DND-41 (cell line): Measurements from ENCODE around the gene KIF24.

Experiments
- ATAC-seq: fragments of 200-7000 bp; cut with Tn5 transposase; 3 replicates; pipeline ENCODE4 v1.9.1; 2021; ENCODE audit warnings: low read depth; ENCODE audit not compliant: insufficient read depth
- DNase-seq: peaks from one replicate; pipeline ENCODE4 v3.0.0-alpha.2; 2020
- H2AFZ ChIP-seq: 2 replicates; pipeline ENCODE4 v1.6.0; 2012; ENCODE audit warnings: low read depth, low read length
- H3K27ac ChIP-seq: 2 replicates; pipeline ENCODE4 v1.5.1; 2012; ENCODE audit warnings: low read length, inconsistent platforms
- H3K27me3 ChIP-seq: fragments of 200-600 bp; sonication (generic); 2 replicates; pipeline ENCODE4 v1.6.0; 2012; ENCODE audit warnings: low read length, mild to moderate bottlenecking, inconsistent platforms; ENCODE audit not compliant: insufficient read depth, poor library complexity
- H3K36me3 ChIP-seq: 2 replicates; pipeline ENCODE4 v1.5.1; 2012; ENCODE audit warnings: low read length, inconsistent platforms; ENCODE audit not compliant: insufficient read depth
- H3K4me1 ChIP-seq: 2 replicates; pipeline ENCODE4 v1.5.1; 2012; ENCODE audit warnings: mild to moderate bottlenecking, low read length; ENCODE audit not compliant: insufficient read depth
- H3K4me2 ChIP-seq: 2 replicates; pipeline ENCODE4 v1.6.0; 2012; ENCODE audit warnings: mild to moderate bottlenecking, moderate library complexity, low read length, inconsistent platforms; ENCODE audit not compliant: insufficient read depth
- H3K4me3 ChIP-seq, 2 experiments: fragments of 200-600 bp in 1 of 2; shearing (Covaris generic) in 1 of 2; 2 replicates each; pipeline ENCODE4 v1.5.1; 2012 to 2016; ENCODE audit warnings: inconsistent platforms in 2 of 2, low read length in 2 of 2, mild to moderate bottlenecking in 2 of 2, low read depth in 1 of 2, moderate library complexity in 1 of 2
- H3K79me2 ChIP-seq: 2 replicates; pipeline ENCODE4 v1.6.0; 2012; ENCODE audit warnings: low read length, inconsistent platforms; ENCODE audit not compliant: insufficient read depth
- H3K9ac ChIP-seq: 2 replicates; pipeline ENCODE4 v1.6.0; 2012; ENCODE audit warnings: low read depth, mild to moderate bottlenecking, inconsistent platforms, low read length, moderate library complexity
- H3K9me3 ChIP-seq: 2 replicates; pipeline ENCODE4 v1.5.1; 2012; ENCODE audit warnings: low read length, moderate library complexity, mild to moderate bottlenecking, inconsistent platforms; ENCODE audit not compliant: insufficient read depth, severe bottlenecking
- H4K20me1 ChIP-seq: 2 replicates; pipeline ENCODE4 v1.6.0; 2012; ENCODE audit warnings: low read length; ENCODE audit not compliant: insufficient read depth
- CTCF ChIP-seq: IDR thresholded peaks from 2 replicates; pipeline ENCODE4 v1.5.1; 2012; ENCODE audit warnings: borderline replicate concordance, low read length, moderate library complexity, mild to moderate bottlenecking; ENCODE audit not compliant: poor library complexity, severe bottlenecking; ENCODE audit errors: extremely low read depth
- EZH2 ChIP-seq: IDR thresholded peaks from 3 replicates; pipeline ENCODE4 v1.6.1; 2012; ENCODE audit warnings: borderline replicate concordance, low read depth, mild to moderate bottlenecking, moderate library complexity, low read length, inconsistent platforms; ENCODE audit not compliant: severe bottlenecking

Gene KIF24

GRCh38 chr9:34374339-34374738, 45.3 kb upstream of the KIF24 start:
- no peaks in the 10 kb centered on the region for H3K79me2 ChIP-seq
- no peaks in the 10 kb centered on the region for H3K9me3 ChIP-seq
- TF ChIP-seq CTCF (no peak), EZH2 (no peak)
- H3K4me1 ChIP-seq, result peaks cover 27% of the 10 kb centered on the region
- H3K4me2 ChIP-seq, result no peak overlapping the region
- ATAC-seq, result no peak
- H3K36me3 ChIP-seq, result no peaks in the 10 kb centered on the region
- no peak overlapping the region for H2AFZ ChIP-seq
- no peak overlapping the region for H3K9ac ChIP-seq
- no peaks in the 10 kb centered on the region for H3K27me3 ChIP-seq
- no peak overlapping the region for H3K27ac ChIP-seq
- no peak overlapping the region for H3K4me3 ChIP-seq
- DNase-seq, result no peak
- 0 out of 2 replicates have a peak, but pooled peaks cover 7% of the 10 kb centered on the region for H4K20me1 ChIP-seq

- peaks cover 22% of the 10 kb centered on the region for H3K4me1 ChIP-seq
- H3K79me2 ChIP-seq, result no peaks in the 10 kb centered on the region
- no peak overlapping the region for H3K4me2 ChIP-seq
- no peaks in the 10 kb centered on the region for H3K27me3 ChIP-seq
- H4K20me1 ChIP-seq, result 0 out of 2 replicates have a peak, but pooled peaks cover 7% of the 10 kb centered on the region
- DNase-seq, result no peak
- no peak overlapping the region for H3K4me3 ChIP-seq
- H3K27ac ChIP-seq, result no peak overlapping the region
- ATAC-seq, result no peak
- no peaks in the 10 kb centered on the region for H3K36me3 ChIP-seq
- no peak overlapping the region for H2AFZ ChIP-seq
- H3K9ac ChIP-seq, result no peak overlapping the region
- TF ChIP-seq CTCF (no peak), EZH2 (no peak)
- H3K9me3 ChIP-seq, result no peaks in the 10 kb centered on the region
Observed at GRCh38 chr9:34373749-34374148, 44.7 kb upstream of the KIF24 start.

GRCh38 chr9:34372467-34373011, 43.5 kb upstream of the KIF24 start:
- H3K9ac ChIP-seq, result no peak overlapping the region
- H4K20me1 ChIP-seq, result 0 out of 2 replicates have a peak, but pooled peaks cover 7% of the 10 kb centered on the region
- no peak overlapping the region for H3K4me3 ChIP-seq
- peaks cover 22% of the 10 kb centered on the region for H3K4me1 ChIP-seq
- no peak overlapping the region for H3K4me2 ChIP-seq
- TF ChIP-seq CTCF, result no peak
- TF ChIP-seq EZH2, result no peak
- no peaks in the 10 kb centered on the region for H3K9me3 ChIP-seq
- H3K27ac ChIP-seq, result no peak overlapping the region
- no peak for ATAC-seq
- no peak overlapping the region for H2AFZ ChIP-seq
- no peaks in the 10 kb centered on the region for H3K79me2 ChIP-seq
- DNase-seq, result no peak
- H3K36me3 ChIP-seq, result no peaks in the 10 kb centered on the region
- H3K27me3 ChIP-seq, result no peaks in the 10 kb centered on the region
